ENCODE data around the gene SLX1A.
"Not testable (repeated sequence)": the region's sequence is repeated elsewhere in the genome, so short reads cannot be mapped to it uniquely, and the experiment has no call there.

DNA sequence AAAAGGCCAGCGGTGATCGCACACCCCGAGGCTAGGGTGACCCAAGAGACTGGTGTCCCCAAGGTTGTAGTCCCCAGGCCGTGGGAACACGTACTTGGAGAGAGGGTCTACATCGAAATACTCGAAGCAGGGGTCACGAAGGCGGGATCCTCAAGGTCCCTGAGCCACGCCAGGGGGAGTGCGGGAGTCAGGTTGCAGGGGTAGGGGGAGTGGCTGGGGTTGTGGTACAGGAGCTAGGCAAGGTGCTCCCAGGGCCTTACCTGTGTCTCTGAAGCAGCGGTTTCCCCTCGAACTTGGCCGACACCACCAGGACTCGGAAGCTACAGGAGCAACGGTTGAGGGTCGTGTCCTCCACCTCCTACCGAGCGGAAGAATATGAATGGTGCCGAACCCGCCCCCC, 577 bp upstream of the SLX1A start:
- not testable (repeated sequence) for TF ChIP-seq POLR2A (IDR thresholded peaks at IDR 0.05; ENCODE audit: low read length); GATA1 (IDR thresholded peaks at IDR 0.05; ENCODE audit: low read depth, low read length)

All from erythroblast (primary cell).